COLO829 (cell line): ENCODE data around the gene ALK.

ENCODE experiments used
- DNase-seq: peaks from one replicate; pipeline ENCODE4 v3.0.0; 2012; ENCODE audit warnings: low spot score

Gene ALK

GRCh38 chr2:29448096-29448688 lies 473.2 kb downstream of the ALK start:
- DNase-seq, result no peak

- DNase-seq, result no peak
Measured at GRCh38 chr2:29447513-29447912, 473.9 kb downstream of the ALK start.

- DNase-seq, result no peak
Measured at GRCh38 chr2:29446847-29447246, 474.5 kb downstream of the ALK start.

DNA sequence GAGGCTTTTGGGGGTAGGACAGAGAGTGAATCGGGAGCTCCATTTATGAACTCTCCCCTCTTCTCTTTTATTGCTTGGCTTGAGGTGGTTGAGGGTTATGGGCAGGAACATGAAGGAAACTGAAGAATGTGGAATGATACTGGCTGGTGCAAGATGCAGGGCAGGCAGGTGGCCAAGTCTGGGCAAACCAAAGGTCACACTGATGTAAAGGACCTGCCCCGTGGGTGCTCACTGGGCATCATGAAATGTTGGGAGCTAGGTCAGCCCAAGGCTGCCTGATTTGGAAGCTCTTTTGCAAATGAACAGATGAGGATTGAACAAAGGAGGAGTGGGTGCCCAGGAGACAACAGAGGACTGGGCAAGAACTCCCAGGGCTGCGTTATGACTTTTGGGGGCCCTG lies 477.2 kb downstream of the ALK start:
- no peak for DNase-seq

- peak; percentile 62 for DNase-seq
Measured at GRCh38 chr2:29443627-29444026, 477.8 kb downstream of the ALK start.

DNA sequence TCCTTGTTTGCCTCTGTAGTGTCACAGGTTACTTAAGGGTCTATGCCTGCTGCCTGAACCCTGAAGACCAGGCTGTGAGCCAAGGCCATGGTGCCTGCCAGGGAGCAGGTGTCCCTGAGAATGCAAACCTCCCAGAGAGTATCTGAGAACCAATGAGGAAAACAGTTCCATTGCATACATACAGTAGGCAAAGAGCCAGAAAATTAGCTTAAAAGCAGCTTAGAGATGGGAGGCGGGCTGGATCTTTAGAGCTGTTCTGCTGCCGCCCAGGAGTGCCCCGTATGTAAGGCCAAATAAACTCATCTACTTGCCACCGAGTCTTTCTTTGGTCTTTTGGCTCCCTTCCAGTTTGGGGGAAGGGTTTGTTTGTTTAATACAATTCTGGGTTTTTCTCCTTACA lies 478.2 kb downstream of the ALK start:
- no peak for DNase-seq

DNA sequence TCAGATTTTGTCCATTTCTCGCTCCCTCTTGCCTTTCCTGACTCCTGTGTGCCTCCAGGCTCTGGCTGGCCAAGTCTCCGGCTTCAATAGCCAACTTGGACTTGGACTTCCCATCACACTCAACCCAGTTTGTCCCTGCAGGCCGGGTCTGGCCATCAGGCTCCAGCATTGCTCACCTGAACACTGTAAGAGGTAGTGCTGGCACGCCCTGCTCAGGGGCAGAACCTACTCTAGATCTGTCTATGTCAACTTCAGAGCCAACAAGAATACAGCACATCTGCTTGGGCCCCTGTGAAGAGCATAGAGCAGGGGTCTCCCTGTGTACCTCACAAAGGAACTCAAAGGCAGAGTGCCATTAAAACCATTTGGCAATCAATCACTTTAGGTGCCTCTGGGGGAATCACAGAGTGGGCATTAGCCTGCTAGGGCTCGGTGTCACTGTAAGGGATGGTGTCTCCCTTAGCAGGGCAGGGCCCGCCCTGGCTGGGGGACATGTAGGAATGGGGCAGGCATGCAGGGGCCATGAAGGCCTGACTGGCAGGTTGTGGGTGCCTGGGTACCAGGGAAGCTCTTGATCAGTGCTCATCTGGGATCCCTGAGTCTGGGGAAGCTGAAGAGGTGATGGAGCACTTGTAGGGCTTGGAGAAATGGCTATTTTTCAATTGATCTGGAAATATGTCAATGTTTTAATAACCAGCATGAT lies 480.3 kb downstream of the ALK start:
- no peak for DNase-seq

GRCh38 chr2:29433920-29434319 lies 487.5 kb downstream of the ALK start:
- no peak for DNase-seq

GRCh38 chr2:29433128-29433527 lies 488.3 kb downstream of the ALK start:
- DNase-seq, result no peak

GRCh38 chr2:29431485-29431884 lies 489.9 kb downstream of the ALK start:
- no peak for DNase-seq

DNA sequence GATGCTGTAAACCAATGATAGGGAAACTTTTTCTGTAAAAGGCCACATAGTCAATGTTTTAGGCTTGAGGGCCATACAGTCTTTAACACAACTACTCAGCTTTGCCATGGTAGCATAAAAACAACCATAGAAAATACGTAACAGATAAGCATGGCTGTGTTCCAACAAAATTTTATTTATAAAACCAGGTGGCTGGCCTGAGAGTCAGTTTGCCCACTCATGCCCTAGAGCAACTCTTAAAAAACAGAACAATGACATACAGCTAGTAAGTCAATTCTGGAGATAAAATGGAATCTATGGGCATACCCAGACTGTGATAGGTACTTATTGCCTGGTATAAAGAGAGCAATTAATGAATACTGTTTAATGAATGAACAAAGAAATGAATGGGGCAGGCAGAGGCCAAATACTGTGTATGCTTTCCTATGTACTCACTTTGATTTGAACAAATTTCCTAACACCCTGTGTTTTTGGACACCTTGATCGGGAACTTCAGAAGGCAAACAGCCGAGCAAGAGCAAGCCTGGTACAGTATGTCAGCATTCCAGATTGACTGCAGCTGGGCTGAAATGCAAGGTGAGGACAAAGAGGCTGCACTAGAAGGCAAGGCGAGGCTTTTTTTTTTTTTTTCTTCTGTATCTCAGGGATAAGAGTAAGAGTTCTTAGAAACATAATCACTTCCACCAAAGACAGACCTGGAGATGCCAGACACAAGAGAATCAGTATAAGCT lies 490.8 kb downstream of the ALK start:
- DNase-seq, result no peak

GRCh38 chr2:29426354-29426753 lies 495.0 kb downstream of the ALK start:
- DNase-seq, result no peak

DNA sequence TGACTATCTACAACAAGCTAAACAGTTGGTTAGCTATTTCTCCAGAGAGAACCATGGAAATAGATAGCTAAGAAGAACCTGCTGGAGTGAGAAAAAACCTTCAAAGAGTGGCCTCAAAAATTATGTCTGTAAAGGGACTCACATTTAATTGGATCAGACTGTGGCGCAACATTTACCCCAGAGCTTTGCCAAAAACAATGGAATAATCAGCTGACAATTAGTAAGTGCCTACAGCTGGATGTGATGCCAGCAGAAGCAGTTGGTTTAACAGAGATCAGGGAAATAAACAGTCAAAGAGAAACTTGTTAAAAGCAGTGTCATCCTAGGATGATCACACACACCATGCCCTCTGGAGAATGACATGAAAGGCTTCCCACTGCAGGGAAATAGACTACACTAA lies 495.5 kb downstream of the ALK start:
- DNase-seq, result no peak

DNA sequence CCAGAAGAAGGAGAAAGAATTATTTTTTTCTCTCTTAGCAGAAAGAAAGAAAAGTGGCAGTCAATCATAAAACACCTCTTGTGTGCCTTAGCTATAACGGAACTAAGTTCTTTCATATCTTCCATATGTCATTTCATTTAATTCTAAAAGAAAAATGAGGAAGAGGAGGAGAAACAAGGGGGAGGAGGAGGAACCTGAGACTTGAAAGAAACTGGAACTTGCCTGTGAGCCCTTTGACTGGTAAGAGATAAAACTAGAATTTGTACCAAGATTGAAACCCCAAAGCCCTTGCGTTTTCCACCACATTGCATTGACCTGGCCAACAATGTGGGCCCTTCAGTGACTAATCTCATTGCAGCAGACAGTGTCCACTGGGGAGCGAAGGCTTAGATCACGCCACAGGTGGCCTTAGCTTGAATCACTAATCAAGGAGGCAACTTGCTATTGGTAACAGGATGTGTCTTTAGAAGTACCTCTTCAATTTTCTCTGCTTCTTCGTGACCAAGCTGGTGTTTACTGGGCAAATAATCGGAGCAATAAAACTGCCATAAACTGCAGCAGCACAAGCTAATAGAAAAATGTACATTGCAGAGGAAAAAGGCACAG lies 498.2 kb downstream of the ALK start:
- no peak for DNase-seq

DNA sequence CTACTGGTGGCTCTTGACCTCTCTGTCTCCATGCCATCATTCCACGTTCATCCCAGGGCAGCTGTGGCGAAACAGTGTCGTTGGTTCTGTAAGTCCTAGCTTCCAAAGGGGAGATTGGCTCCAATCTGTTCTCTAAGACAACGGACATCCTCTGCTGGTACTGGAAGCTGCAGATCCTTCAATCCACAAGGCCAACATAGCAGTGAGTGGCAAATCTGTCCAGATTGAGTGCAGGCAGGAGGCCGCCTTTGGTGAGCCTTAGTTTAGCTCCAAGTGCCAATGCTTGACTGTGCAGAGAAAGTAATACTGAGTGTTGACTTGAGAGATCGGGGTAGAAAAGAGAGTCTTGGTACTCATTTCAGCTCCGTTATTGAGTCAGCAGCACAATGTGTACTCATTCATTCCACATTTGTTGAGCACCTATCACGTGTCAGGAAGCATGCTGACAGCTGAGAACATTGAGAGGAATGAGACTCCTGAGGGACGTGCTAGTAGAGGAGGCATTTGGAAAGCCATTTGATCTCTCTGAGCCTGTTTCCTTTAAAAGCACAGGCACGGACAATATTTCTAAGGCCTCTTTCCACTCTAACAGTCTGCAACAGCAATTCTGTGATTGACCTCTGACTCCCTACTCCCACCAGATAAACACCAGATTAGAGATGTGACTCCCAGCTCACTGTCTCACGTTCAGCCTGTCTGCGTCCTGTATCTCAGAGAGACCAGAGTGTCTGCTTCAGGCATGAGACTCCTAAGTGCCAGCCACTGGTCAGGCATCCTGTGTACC lies 500.2 kb downstream of the ALK start:
- no peak for DNase-seq

GRCh38 chr2:29420464-29420863 lies 500.9 kb downstream of the ALK start:
- no peak for DNase-seq

GRCh38 chr2:29417630-29418029 lies 503.8 kb downstream of the ALK start:
- no peak for DNase-seq

DNA sequence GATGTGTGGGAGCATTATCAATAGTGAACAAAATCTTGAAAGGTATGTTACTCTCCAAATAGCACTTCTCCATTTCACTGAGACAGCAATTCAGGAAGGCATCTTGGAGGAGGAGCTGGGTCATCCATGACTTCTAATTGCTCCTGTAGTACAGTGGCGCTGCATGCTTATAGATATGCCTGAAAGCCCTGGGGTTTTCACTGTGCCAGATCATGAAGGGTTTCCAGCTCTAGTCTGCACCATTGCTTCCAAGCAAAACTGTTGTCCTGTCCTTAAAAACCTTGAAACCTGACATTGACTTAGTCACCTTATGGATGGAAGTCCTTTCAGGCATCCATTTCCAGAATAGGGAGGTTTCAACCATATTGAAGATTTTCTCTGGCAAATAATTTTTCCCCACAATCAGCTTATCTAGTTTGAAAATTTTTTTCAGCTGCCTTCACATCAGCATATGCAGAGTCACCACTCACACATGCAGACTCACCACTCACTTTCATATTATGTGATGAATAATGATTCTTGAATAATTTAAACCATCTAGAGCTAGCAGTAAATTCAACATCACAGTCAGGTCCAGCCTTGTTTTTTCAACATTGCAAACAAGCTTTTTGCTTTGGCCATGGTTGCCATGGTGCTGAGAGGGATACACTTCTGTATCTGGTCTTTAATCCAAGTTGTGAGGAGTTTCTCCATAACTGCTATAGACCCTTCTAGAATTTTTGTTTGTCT lies 509.0 kb downstream of the ALK start:
- no peak for DNase-seq

DNA sequence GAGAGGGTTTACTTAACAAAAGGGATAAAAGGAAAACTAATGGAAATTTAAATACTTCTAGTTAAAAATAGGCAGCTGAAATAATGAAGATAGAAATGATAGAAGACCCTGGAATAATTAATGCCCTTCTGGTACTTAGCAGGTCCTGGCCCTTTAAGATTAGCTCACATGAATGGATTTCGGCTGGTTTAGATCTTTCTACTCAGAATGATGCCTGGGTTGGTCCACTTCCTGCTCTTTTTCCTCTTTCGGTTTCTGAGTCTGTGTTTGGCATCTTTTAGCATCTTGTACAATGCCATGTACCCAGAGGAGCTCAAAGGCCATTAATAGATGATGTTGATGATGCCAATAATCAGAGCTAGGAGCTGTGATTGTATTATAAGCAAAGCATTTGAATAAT lies 515.7 kb downstream of the ALK start:
- DNase-seq, result no peak

GRCh38 chr2:29405266-29405665 lies 516.1 kb downstream of the ALK start:
- no peak for DNase-seq

DNA sequence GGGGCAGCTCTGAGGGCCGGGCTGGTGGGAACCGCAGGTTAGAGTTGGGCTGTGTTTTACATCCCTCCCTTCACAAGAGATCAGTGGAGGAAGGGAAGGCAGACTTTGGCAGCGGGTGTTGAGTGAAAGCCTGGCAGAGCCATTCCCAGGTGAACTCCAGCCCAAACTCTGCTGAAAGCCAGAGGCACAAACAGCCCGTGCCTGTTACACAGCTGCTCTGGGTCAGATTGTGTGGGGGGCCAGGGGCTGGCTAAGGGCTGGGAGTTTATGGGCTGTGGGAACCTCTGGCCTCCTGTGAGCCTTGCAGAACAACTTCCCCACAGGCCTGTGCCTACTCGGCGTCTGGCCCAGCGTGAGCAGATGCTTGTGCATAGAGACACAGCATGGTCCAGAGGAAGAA lies 519.4 kb downstream of the ALK start:
- DNase-seq, result no peak
